HepG2 (cell line): Measurements from ENCODE around the gene VKORC1. TPM values are rescaled to one million over a fixed set of nuclear protein-coding genes. Genes with fewer than 3 reads are reported as not detected.

Experiments used
- ATRX ChIP-seq: sonication (generic); formaldehyde crosslinking; IDR thresholded peaks from 2 replicates; pipeline ENCODE4 v1.4.0; 2020; ENCODE audit warnings: missing genetic modification reagents, borderline replicate concordance
- BORCS8-MEF2B ChIP-seq: sonication (generic); formaldehyde crosslinking; IDR thresholded peaks from 2 replicates; pipeline ENCODE4 v1.8.0; 2022; ENCODE audit warnings: mild to moderate bottlenecking, missing genetic modification reagents
- CCDC6 ChIP-seq: sonication (generic); formaldehyde crosslinking; IDR thresholded peaks from 2 replicates; pipeline ENCODE4 v1.8.1; 2022; ENCODE audit warnings: mild to moderate bottlenecking, missing genetic modification reagents, moderate library complexity
- ETV5 ChIP-seq: IDR thresholded peaks from 2 replicates; pipeline ENCODE4 v1.6.1; 2018; ENCODE audit warnings: missing biosample characterization, missing genetic modification reagents, inconsistent platforms, borderline replicate concordance
- FLYWCH1 ChIP-seq: sonication (generic); formaldehyde crosslinking; IDR thresholded peaks from 2 replicates; pipeline ENCODE4 v1.8.1; 2023; ENCODE audit warnings: mild to moderate bottlenecking, missing genetic modification reagents
- HNRNPUL1 ChIP-seq: fragments of 200-400 bp; formaldehyde crosslinking; IDR thresholded peaks from 2 replicates; pipeline ENCODE4 v1.6.1; 2017; ENCODE audit warnings: low read depth, mild to moderate bottlenecking, low read length, moderate library complexity
- HOXA5 ChIP-seq: sonication (generic); formaldehyde crosslinking; IDR thresholded peaks from 2 replicates; pipeline ENCODE4 v1.4.0; 2020; ENCODE audit warnings: missing genetic modification reagents
- ISL2 ChIP-seq: sonication (generic); formaldehyde crosslinking; IDR thresholded peaks from 2 replicates; pipeline ENCODE4 v1.5.0; 2020; ENCODE audit warnings: missing genetic modification reagents
- KDM2A ChIP-seq: sonication (generic); formaldehyde crosslinking; IDR thresholded peaks from 2 replicates; pipeline ENCODE4 v1.4.0; 2020; ENCODE audit warnings: low read depth, missing genetic modification reagents, borderline replicate concordance
- KDM6A ChIP-seq: IDR thresholded peaks from 2 replicates; pipeline ENCODE4 v1.6.1; 2016; ENCODE audit warnings: low read depth
- NFIC ChIP-seq: IDR thresholded peaks from 2 replicates; pipeline ENCODE4 v1.6.1; 2012; ENCODE audit warnings: mild to moderate bottlenecking, low read length, inconsistent platforms
- NR1H2 ChIP-seq: sonication (generic); formaldehyde crosslinking; IDR thresholded peaks from 2 replicates; pipeline ENCODE4 v1.8.1; 2022; ENCODE audit warnings: low read depth, missing genetic modification reagents, borderline replicate concordance
- POLR2AphosphoS2 ChIP-seq: IDR thresholded peaks from 2 replicates; pipeline ENCODE4 v1.6.1; 2011; ENCODE audit warnings: low read depth, low read length, improper control_type of control experiment
- PRPF4 ChIP-seq: fragments of 200-400 bp; formaldehyde crosslinking; IDR thresholded peaks from 2 replicates; pipeline ENCODE4 v1.6.1; 2016; ENCODE audit warnings: low read length, low read depth; ENCODE audit not compliant: poor library complexity, severe bottlenecking
- RXRB ChIP-seq: IDR thresholded peaks from 2 replicates; pipeline ENCODE4 v1.6.1; 2016; ENCODE audit warnings: borderline replicate concordance, missing genetic modification reagents, missing compliant biosample characterization
- SMARCE1 ChIP-seq: fragments of 450-650 bp; IDR thresholded peaks from 2 replicates; pipeline ENCODE4 v1.6.1; 2017; ENCODE audit warnings: borderline replicate concordance
- ZNF282 ChIP-seq: fragments of 450-650 bp; IDR thresholded peaks from 2 replicates; pipeline ENCODE4 v1.6.1; 2018; ENCODE audit not compliant: partially characterized antibody
- ZNF382 ChIP-seq: sonication (generic); formaldehyde crosslinking; IDR thresholded peaks from 2 replicates; pipeline ENCODE4 v1.5.0; 2020; ENCODE audit warnings: missing genetic modification reagents, mild to moderate bottlenecking, borderline replicate concordance
- ZNF577 ChIP-seq: sonication (generic); formaldehyde crosslinking; IDR thresholded peaks from 2 replicates; pipeline ENCODE4 v1.4.0; 2020; ENCODE audit warnings: mild to moderate bottlenecking, low read depth, missing genetic modification reagents, borderline replicate concordance
- ZNF674 ChIP-seq: sonication (generic); formaldehyde crosslinking; IDR thresholded peaks from 2 replicates; pipeline ENCODE4 v1.5.0; 2020; ENCODE audit warnings: low read depth, mild to moderate bottlenecking, missing genetic modification reagents
- ZNF768 ChIP-seq: sonication (generic); formaldehyde crosslinking; IDR thresholded peaks from 2 replicates; pipeline ENCODE4 v1.4.0; 2020; ENCODE audit warnings: missing genetic modification reagents
- polyA plus RNA-seq, 8 experiments: library from polyadenylated mRNA; depleted of rRNA in 3 of 8; stranded (reverse) in 7 of 8; unstranded in 1 of 8; fragments of >200 nt; fragmentation: Illumina TruSeq in 4 of 8; extraction: Trizol in 4 of 8; gene quantifications; 2 replicates each; pipeline versions ENCODE4 v1.2.1 to v1.2.3, GENCODE V29; 2011 to 2016; ENCODE audit warnings: low read depth in 4 of 8, missing spikeins in 1 of 8, mixed read lengths in 1 of 8; ENCODE audit not compliant: insufficient read depth in 1 of 8
- total RNA-seq, 5 experiments: library from RNA; depleted of rRNA; stranded (reverse); fragments of >200 nt; fragmentation: Illumina TruSeq; extraction: Trizol; gene quantifications; 2 replicates each; pipeline ENCODE4 v1.2.3, GENCODE V29; 2016; ENCODE audit warnings: low read depth in 1 of 5
- TF ChIP-seq, protein P1 (sequence below): IDR thresholded peaks from 2 replicates; pipeline ENCODE4 v1.6.1; 2016; ENCODE audit warnings: mild to moderate bottlenecking, missing biosample characterization, missing genetic modification reagents
- TF ChIP-seq, protein P2 (sequence below): sonication (generic); formaldehyde crosslinking; IDR thresholded peaks from 2 replicates; pipeline ENCODE4 v1.8.0; 2022; ENCODE audit warnings: low read depth, missing genetic modification reagents
- TF ChIP-seq, protein P3 (sequence below): sonication (generic); formaldehyde crosslinking; IDR thresholded peaks from 2 replicates; pipeline ENCODE4 v1.5.1; 2020; ENCODE audit warnings: missing genetic modification reagents, mild to moderate bottlenecking, borderline replicate concordance
- TF ChIP-seq, protein P4 (sequence below): sonication (generic); formaldehyde crosslinking; IDR thresholded peaks from 2 replicates; pipeline ENCODE4 v1.5.0; 2020; ENCODE audit warnings: mild to moderate bottlenecking, low read depth, missing genetic modification reagents, borderline replicate concordance
- TF ChIP-seq, protein P5 (sequence below): sonication (generic); formaldehyde crosslinking; IDR thresholded peaks from 2 replicates; pipeline ENCODE4 v1.8.1; 2023; ENCODE audit warnings: missing genetic modification reagents, mild to moderate bottlenecking, borderline replicate concordance

The VKORC1 gene
- total and polyA plus RNA-seq, 2 of the 13 experiments (the other 11 are each of a cell fraction or from before 2014, with no cell fraction given), result 141 to 615 TPM

DNA sequence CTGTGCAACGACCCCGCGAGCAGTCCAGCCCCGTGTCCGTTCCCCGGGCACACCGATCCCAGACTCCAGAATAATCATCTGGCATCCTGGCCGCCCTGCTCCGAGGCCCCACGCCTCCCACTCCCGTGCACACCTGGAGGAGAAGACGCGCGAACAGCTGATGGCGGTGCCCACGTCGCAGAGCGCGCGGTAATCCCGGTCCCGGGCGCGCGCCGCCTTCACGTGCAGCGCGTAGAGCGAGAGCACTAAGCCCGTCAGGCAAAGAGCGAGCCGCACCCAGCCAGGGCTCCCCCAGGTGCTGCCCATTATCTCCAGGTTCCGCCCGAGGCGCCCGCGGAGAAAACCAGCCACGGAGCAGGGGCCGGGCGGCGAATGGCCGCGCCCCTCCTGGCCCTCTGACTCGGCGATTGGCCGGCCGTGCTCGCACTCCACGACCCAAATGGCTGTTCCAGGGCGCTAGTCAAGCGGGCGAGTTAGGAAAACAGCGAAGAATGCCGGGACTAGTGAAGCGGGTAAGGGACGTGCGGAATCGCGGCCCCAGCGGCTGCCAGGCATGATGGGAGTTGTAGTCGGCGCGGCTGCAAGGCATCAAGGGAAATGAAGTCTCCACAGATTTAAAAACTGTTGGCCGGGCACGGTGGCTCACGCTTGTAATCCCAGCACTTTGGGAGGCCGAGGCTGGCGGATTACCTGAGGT lies at the start of gene VKORC1 (continued):
- TF ChIP-seq PRPF4 (no peak), HOXA5 (CRISPR knock-in tag) (peak; percentile 92), ISL2 (CRISPR knock-in tag) (no peak; the same call in 1 of the 2 replicates), KDM2A (CRISPR knock-in tag) (peak; percentile 91), ETV5 (CRISPR knock-in tag) (no peak; the same call in 1 of the 2 replicates), BORCS8-MEF2B (CRISPR knock-in tag) (peak; percentile 69), FLYWCH1 (CRISPR knock-in tag) (no peak), KDM6A (CRISPR knock-in tag) (no peak), ATRX (no peak), ZNF768 (CRISPR knock-in tag) (peak; percentile 74; the same call in 1 of the 2 replicates), ZNF674 (CRISPR knock-in tag) (peak; percentile 93; the same call in 1 of the 2 replicates), ZNF577 (no peak), NR1H2 (CRISPR knock-in tag) (0 out of 2 replicates have a peak, but pooled peaks have one; percentile 28), ZNF382 (no peak), NFIC (no peak), CCDC6 (CRISPR knock-in tag) (no peak; the same call in none of the 2 replicates), POLR2AphosphoS2 (no peak), RXRB (CRISPR knock-in tag) (peak; percentile 75), HNRNPUL1 (no peak), SMARCE1 (no peak), ZNF282 (no peak)
- TF ChIP-seq, protein P1, sequence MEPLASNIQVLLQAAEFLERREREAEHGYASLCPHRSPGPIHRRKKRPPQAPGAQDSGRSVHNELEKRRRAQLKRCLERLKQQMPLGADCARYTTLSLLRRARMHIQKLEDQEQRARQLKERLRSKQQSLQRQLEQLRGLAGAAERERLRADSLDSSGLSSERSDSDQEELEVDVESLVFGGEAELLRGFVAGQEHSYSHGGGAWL (CRISPR knock-in tag), result peak; percentile 45; the same call in 1 of the 2 replicates
- TF ChIP-seq, protein P2, sequence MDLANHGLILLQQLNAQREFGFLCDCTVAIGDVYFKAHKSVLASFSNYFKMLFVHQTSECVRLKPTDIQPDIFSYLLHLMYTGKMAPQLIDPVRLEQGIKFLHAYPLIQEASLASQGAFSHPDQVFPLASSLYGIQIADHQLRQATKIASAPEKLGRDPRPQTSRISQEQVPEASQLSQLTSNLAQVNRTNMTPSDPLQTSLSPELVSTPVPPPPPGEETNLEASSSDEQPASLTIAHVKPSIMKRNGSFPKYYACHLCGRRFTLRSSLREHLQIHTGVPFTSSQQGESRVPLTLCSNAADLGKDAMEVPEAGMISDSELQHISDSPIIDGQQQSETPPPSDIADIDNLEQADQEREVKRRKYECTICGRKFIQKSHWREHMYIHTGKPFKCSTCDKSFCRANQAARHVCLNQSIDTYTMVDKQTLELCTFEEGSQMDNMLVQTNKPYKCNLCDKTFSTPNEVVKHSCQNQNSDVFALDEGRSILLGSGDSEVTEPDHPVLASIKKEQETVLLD (CRISPR knock-in tag), result peak; percentile 71
- TF ChIP-seq, protein P3, sequence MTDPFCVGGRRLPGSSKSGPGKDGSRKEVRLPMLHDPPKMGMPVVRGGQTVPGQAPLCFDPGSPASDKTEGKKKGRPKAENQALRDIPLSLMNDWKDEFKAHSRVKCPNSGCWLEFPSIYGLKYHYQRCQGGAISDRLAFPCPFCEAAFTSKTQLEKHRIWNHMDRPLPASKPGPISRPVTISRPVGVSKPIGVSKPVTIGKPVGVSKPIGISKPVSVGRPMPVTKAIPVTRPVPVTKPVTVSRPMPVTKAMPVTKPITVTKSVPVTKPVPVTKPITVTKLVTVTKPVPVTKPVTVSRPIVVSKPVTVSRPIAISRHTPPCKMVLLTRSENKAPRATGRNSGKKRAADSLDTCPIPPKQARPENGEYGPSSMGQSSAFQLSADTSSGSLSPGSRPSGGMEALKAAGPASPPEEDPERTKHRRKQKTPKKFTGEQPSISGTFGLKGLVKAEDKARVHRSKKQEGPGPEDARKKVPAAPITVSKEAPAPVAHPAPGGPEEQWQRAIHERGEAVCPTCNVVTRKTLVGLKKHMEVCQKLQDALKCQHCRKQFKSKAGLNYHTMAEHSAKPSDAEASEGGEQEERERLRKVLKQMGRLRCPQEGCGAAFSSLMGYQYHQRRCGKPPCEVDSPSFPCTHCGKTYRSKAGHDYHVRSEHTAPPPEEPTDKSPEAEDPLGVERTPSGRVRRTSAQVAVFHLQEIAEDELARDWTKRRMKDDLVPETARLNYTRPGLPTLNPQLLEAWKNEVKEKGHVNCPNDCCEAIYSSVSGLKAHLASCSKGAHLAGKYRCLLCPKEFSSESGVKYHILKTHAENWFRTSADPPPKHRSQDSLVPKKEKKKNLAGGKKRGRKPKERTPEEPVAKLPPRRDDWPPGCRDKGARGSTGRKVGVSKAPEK (CRISPR knock-in tag), result 0 out of 2 replicates have a peak, but pooled peaks have one; percentile 45
- TF ChIP-seq, protein P4, sequence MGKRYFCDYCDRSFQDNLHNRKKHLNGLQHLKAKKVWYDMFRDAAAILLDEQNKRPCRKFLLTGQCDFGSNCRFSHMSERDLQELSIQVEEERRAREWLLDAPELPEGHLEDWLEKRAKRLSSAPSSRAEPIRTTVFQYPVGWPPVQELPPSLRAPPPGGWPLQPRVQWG (CRISPR knock-in tag), result no peak
- TF ChIP-seq, protein P5, sequence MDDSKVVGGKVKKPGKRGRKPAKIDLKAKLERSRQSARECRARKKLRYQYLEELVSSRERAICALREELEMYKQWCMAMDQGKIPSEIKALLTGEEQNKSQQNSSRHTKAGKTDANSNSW (CRISPR knock-in tag), result no peak
